HG03108 (cell line): ENCODE data around the gene SLC20A1.

ENCODE experiments used
- ATAC-seq: cut with Tn5 transposase; IDR thresholded peaks from one replicate; pipeline ENCODE4 v1.9.1; 2021; ENCODE audit warnings: moderate library complexity; ENCODE audit not compliant: unreplicated experiment

The SLC20A1 gene

GRCh38 chr2:112674229-112674628, 28.5 kb downstream of the SLC20A1 start:
- no peak for ATAC-seq

GRCh38 chr2:112679484-112679883, 33.7 kb downstream of the SLC20A1 start:
- ATAC-seq, result no peak

- no peak for ATAC-seq
These were observed 34.9 kb downstream of the SLC20A1 start for GRCh38 chr2:112680666-112681101.

- no peak for ATAC-seq
These were observed 36.4 kb downstream of the SLC20A1 start for GRCh38 chr2:112682101-112682500.

- ATAC-seq, result no peak
These were observed 38.0 kb downstream of the SLC20A1 start for GRCh38 chr2:112683550-112684414.

- no peak for ATAC-seq
These were observed 38.7 kb downstream of the SLC20A1 start for GRCh38 chr2:112684415-112684775.

GRCh38 chr2:112685271-112685884, 39.6 kb downstream of the SLC20A1 start:
- ATAC-seq, result no peak

- no peak for ATAC-seq
These were observed 40.8 kb downstream of the SLC20A1 start for GRCh38 chr2:112686348-112687217.

GRCh38 chr2:112687522-112687921, 41.8 kb downstream of the SLC20A1 start:
- ATAC-seq, result no peak

GRCh38 chr2:112688086-112688880, 42.5 kb downstream of the SLC20A1 start:
- ATAC-seq, result no peak

- peak; percentile 40 for ATAC-seq
These were observed 45.2 kb downstream of the SLC20A1 start for GRCh38 chr2:112690853-112691401.

- ATAC-seq, result no peak
These were observed 46.1 kb downstream of the SLC20A1 start for GRCh38 chr2:112691881-112692281.

GRCh38 chr2:112692495-112692911, 46.8 kb downstream of the SLC20A1 start:
- ATAC-seq, result peak; percentile 83

- no peak for ATAC-seq
These were observed 47.2 kb downstream of the SLC20A1 start for GRCh38 chr2:112692918-112693317.

GRCh38 chr2:112693596-112693995, 47.9 kb downstream of the SLC20A1 start:
- no peak for ATAC-seq

GRCh38 chr2:112694182-112694581, 48.4 kb downstream of the SLC20A1 start:
- no peak for ATAC-seq

- no peak for ATAC-seq
These were observed 53.2 kb downstream of the SLC20A1 start for GRCh38 chr2:112698834-112699515.

- ATAC-seq, result no peak
These were observed 54.4 kb downstream of the SLC20A1 start for GRCh38 chr2:112699984-112700667.

- ATAC-seq, result no peak
These were observed 55.3 kb downstream of the SLC20A1 start for GRCh38 chr2:112701052-112701451.
